IMR-90 (cell line): Measurements from ENCODE around the gene ZNF41. TPM values are rescaled to one million over a fixed set of nuclear protein-coding genes. Genes with fewer than 3 reads are reported as not detected.

ENCODE experiments used
- ATAC-seq: fragments of 200-7000 bp; cut with Tn5 transposase; 2 replicates; pipeline ENCODE4 v1.9.1; 2020; ENCODE audit warnings: low read depth, mild to moderate bottlenecking, moderate library complexity
- BruUV-seq: library from RNA; stranded (reverse); fragments of 400-500 nt; replicated peaks from 2 replicates; lab custom pipeline; 2021; lab: Mats Ljungman, UMichigan
- CTCF ChIA-PET: fragments of 300-600 bp; formaldehyde crosslinking; extraction: SDS; loops from one replicate; lab custom pipeline; 2021; ENCODE audit warnings: antibody characterized with exemption; lab: Yijun Ruan, JAX
- POLR2A ChIA-PET: fragments of 300-600 bp; sonication (Branson Sonifier 250); formaldehyde crosslinking; loops from one replicate; lab custom pipeline; 2022; ENCODE audit warnings: antibody characterized with exemption; ENCODE audit not compliant: unreplicated experiment; lab: Charles Lee
- DNase-seq: peaks from one replicate; pipeline ENCODE4 v3.0.0; 2013
- H2AFZ ChIP-seq: replicated peaks from 2 replicates; pipeline ENCODE3; 2013; ENCODE audit warnings: low read length, mild to moderate bottlenecking; ENCODE audit not compliant: poor library complexity
- H2AK5ac ChIP-seq: 2 replicates; pipeline ENCODE4 v1.6.1; 2013; ENCODE audit warnings: low read depth, low read length, inconsistent platforms
- H2AK9ac ChIP-seq: replicated peaks from 2 replicates; pipeline ENCODE3; 2013; ENCODE audit warnings: mild to moderate bottlenecking, low read depth, low read length, moderate library complexity; ENCODE audit not compliant: poor library complexity
- H2BK120ac ChIP-seq: 2 replicates; pipeline ENCODE4 v1.6.1; 2013; ENCODE audit warnings: low read depth, low read length, inconsistent platforms
- H2BK15ac ChIP-seq: 3 replicates; pipeline ENCODE4 v1.6.1; 2013; ENCODE audit warnings: low read depth, low read length, inconsistent platforms
- H2BK20ac ChIP-seq: 2 replicates; pipeline ENCODE4 v1.6.1; 2013; ENCODE audit warnings: low read depth, mild to moderate bottlenecking, inconsistent platforms, low read length, moderate library complexity
- H2BK5ac ChIP-seq: 2 replicates; pipeline ENCODE4 v1.6.1; 2013; ENCODE audit warnings: mild to moderate bottlenecking, low read depth, low read length, inconsistent platforms; ENCODE audit not compliant: poor library complexity, severe bottlenecking
- H3K14ac ChIP-seq: replicated peaks from 2 replicates; pipeline ENCODE4 v1.6.1; 2013; ENCODE audit warnings: low read depth, low read length, inconsistent platforms
- H3K18ac ChIP-seq: 2 replicates; pipeline ENCODE4 v1.6.1; 2013; ENCODE audit warnings: low read depth, low read length, control low read depth
- H3K23ac ChIP-seq: 2 replicates; pipeline ENCODE4 v1.6.1; 2013; ENCODE audit warnings: low read depth, low read length, inconsistent platforms
- H3K27ac ChIP-seq: 2 replicates; pipeline ENCODE4 v1.5.1; 2013; ENCODE audit warnings: mild to moderate bottlenecking, control low read depth, low read length; ENCODE audit not compliant: insufficient read depth
- H3K27me3 ChIP-seq: 2 replicates; pipeline ENCODE4 v1.6.1; 2013; ENCODE audit warnings: low read length; ENCODE audit not compliant: control insufficient read depth, insufficient read depth
- H3K36me3 ChIP-seq: 2 replicates; pipeline ENCODE4 v1.6.1; 2013; ENCODE audit warnings: low read length, mixed read lengths; ENCODE audit not compliant: control insufficient read depth, insufficient read depth
- H3K4ac ChIP-seq: 2 replicates; pipeline ENCODE4 v1.6.1; 2013; ENCODE audit warnings: low read depth, low read length, inconsistent platforms
- H3K4me1 ChIP-seq: 2 replicates; pipeline ENCODE4 v1.6.1; 2013; ENCODE audit warnings: low read length, mixed read lengths; ENCODE audit not compliant: control insufficient read depth, insufficient read depth
- H3K4me2 ChIP-seq: 2 replicates; pipeline ENCODE4 v1.6.1; 2013; ENCODE audit warnings: low read depth, mild to moderate bottlenecking, control low read depth, low read length, moderate library complexity
- H3K4me3 ChIP-seq: 2 replicates; pipeline ENCODE4 v1.5.1; 2013; ENCODE audit warnings: low read depth, mild to moderate bottlenecking, control low read depth, low read length, moderate library complexity; ENCODE audit not compliant: insufficient read depth
- H3K56ac ChIP-seq: 2 replicates; pipeline ENCODE4 v1.6.1; 2013; ENCODE audit warnings: low read length, inconsistent platforms; ENCODE audit not compliant: insufficient read depth; ENCODE audit errors: extremely low read depth
- H3K79me1 ChIP-seq, 2 experiments: 2 replicates each; pipeline ENCODE4 v1.6.1; 2013; ENCODE audit warnings: low read length in 2 of 2, inconsistent platforms in 1 of 2, low read depth in 1 of 2
- H3K9ac ChIP-seq: 2 replicates; pipeline ENCODE4 v1.6.1; 2013; ENCODE audit warnings: low read depth, low read length, control low read depth
- H3K9me1 ChIP-seq: 2 replicates; pipeline ENCODE4 v1.6.1; 2013; ENCODE audit warnings: low read length, inconsistent platforms; ENCODE audit not compliant: insufficient read depth
- H3K9me3 ChIP-seq: 2 replicates; pipeline ENCODE4 v1.6.1; 2013; ENCODE audit warnings: low read length; ENCODE audit not compliant: control insufficient read depth, insufficient read depth
- H4K20me1 ChIP-seq: 2 replicates; pipeline ENCODE4 v1.6.1; 2013; ENCODE audit warnings: low read length, inconsistent platforms; ENCODE audit not compliant: insufficient read depth
- H4K5ac ChIP-seq: 2 replicates; pipeline ENCODE4 v1.6.1; 2013; ENCODE audit warnings: mild to moderate bottlenecking, low read depth, low read length, control low read depth
- H4K8ac ChIP-seq, 2 experiments: 2 replicates each; pipeline ENCODE4 v1.6.1; 2013; ENCODE audit warnings: low read depth in 2 of 2, low read length in 2 of 2, control low read depth in 1 of 2, inconsistent platforms in 1 of 2
- H4K91ac ChIP-seq: 2 replicates; pipeline ENCODE4 v1.6.1; 2013; ENCODE audit warnings: low read depth, low read length, inconsistent platforms; ENCODE audit not compliant: insufficient read depth
- BHLHE40 ChIP-seq: fragments of 150-350 bp; IDR thresholded peaks from 2 replicates; pipeline ENCODE4 v1.6.1; 2016; ENCODE audit warnings: mild to moderate bottlenecking, low read depth, low read length
- CEBPB ChIP-seq: IDR thresholded peaks from 2 replicates; pipeline ENCODE4 v1.6.1; 2012; ENCODE audit warnings: low read depth, low read length, improper control_type of control experiment
- CHD1 ChIP-seq: IDR thresholded peaks from 2 replicates; pipeline ENCODE4 v1.6.1; 2012; ENCODE audit warnings: low read depth, low read length, improper control_type of control experiment
- FOS ChIP-seq: fragments of 150-350 bp; IDR thresholded peaks from 2 replicates; pipeline ENCODE4 v1.6.1; 2016; ENCODE audit warnings: low read depth, low read length
- MAFK ChIP-seq: IDR thresholded peaks from 2 replicates; pipeline ENCODE4 v1.6.1; 2012; ENCODE audit warnings: low read depth, low read length, improper control_type of control experiment
- MAZ ChIP-seq: IDR thresholded peaks from 2 replicates; pipeline ENCODE4 v1.6.1; 2012; ENCODE audit warnings: low read depth, mild to moderate bottlenecking, low read length, improper control_type of control experiment, moderate library complexity, borderline replicate concordance
- MXI1 ChIP-seq: IDR thresholded peaks from 2 replicates; pipeline ENCODE4 v1.6.1; 2012; ENCODE audit warnings: low read depth, mild to moderate bottlenecking, low read length, moderate library complexity, borderline replicate concordance
- NFE2L2 ChIP-seq: fragments of 150-350 bp; IDR thresholded peaks from 2 replicates; pipeline ENCODE4 v1.6.1; 2016; ENCODE audit warnings: low read depth, mild to moderate bottlenecking, low read length
- RAD21 ChIP-seq: IDR thresholded peaks from 2 replicates; pipeline ENCODE4 v1.6.1; 2012; ENCODE audit warnings: low read length, improper control_type of control experiment
- RCOR1 ChIP-seq: IDR thresholded peaks from 2 replicates; pipeline ENCODE4 v1.6.1; 2012; ENCODE audit warnings: mild to moderate bottlenecking, low read length, improper control_type of control experiment; ENCODE audit not compliant: insufficient replicate concordance
- RFX5 ChIP-seq: IDR thresholded peaks from 2 replicates; pipeline ENCODE4 v1.8.0; 2012; ENCODE audit warnings: low read depth, mild to moderate bottlenecking, low read length, moderate library complexity
- SMC3 ChIP-seq: fragments of 150-350 bp; IDR thresholded peaks from 2 replicates; pipeline ENCODE4 v1.6.1; 2016; ENCODE audit warnings: low read depth, mild to moderate bottlenecking, antibody characterized with exemption, low read length, moderate library complexity
- WGBS, 2 experiments: methylation state at CpG; one replicate each; pipeline versions ENCODE4 v1.1.5 to v1.1.7; 2013; ENCODE audit warnings: missing lambda C conversion rate in 2 of 2; ENCODE audit not compliant: insufficient read length in 1 of 2; ENCODE audit errors: extremely low coverage in 2 of 2; 5-methylcytosine and 5-hydroxymethylcytosine counted together
- dilution Hi-C: fragments of 300-500 bp; cut with HindIII; formaldehyde crosslinking; loops from one replicate; pipeline ENCODE4 v1.14.3; 2018; ENCODE audit warnings: low sequenced_read_pairs; ENCODE audit not compliant: unreplicated experiment
- in situ Hi-C: fragments of 300-500 bp; cut with MboI; formaldehyde crosslinking; loops from 3 replicates; pipeline ENCODE4 v1.14.3; 2019; ENCODE audit warnings: low sequenced_read_pairs, inconsistent platforms, mixed read lengths
- intact Hi-C: fragments of 100-400 bp; cut with micrococcal nuclease; formaldehyde crosslinking; loops from 2 replicates; pipeline ENCODE4 v1.10.0; 2022
- polyA plus RNA-seq, 3 experiments: library from polyadenylated mRNA; depleted of rRNA; stranded (reverse); fragments of >200 nt; gene quantifications; 2 replicates each; pipeline ENCODE4 v1.2.3, GENCODE V29; 2012; ENCODE audit warnings: low replicate concordance in 1 of 3
- total RNA-seq: library from RNA; depleted of rRNA; stranded (reverse); fragments of >200 nt; gene quantifications from 2 replicates; pipeline ENCODE4 v1.2.3, GENCODE V29; 2012
- TF ChIP-seq, protein P1 (sequence below): conservative IDR thresholded peaks from 2 replicates; pipeline ENCODE4 v1.5.1; 2012; ENCODE audit warnings: mild to moderate bottlenecking, low read depth, low read length, improper control_type of control experiment

ZNF41 gene
- total and polyA plus RNA-seq, 2 of the 4 experiments (the other 2 are of a cell fraction): 2.8 to 8.1 TPM

DNA sequence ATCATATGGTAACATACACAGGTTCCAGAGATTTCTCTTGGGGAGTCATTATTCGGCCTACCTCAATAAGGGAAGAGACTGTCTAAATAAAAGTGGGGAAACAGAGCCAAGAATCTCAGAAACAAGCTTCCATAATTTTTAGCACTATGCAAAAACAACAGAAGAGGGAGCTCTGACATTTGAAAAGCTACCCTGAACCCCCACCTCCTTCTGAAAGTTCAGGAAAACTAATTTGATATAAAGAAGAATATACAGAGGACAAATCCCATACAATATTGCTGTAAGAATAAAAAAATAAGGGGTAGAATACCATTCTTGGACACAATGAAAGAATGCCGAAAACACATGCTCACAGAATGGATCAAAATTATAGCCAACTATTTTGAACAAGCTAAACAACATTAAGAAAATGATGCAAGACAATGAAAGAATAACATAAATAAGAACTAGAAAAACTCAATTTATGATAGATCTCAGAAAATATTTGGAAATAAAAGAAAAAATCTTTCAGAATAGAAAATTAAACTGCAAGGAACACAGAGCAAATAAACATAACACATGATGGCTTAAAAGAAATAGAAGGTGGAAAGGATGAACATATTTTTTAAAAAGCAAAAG lies 14.4 kb upstream of the ZNF41 start:
- TF ChIP-seq RFX5: no peak
- peak; percentile 72 for TF ChIP-seq RAD21
- no peak for TF ChIP-seq CHD1
- no peak for TF ChIP-seq CEBPB
- TF ChIP-seq SMC3: peak; percentile 63
- TF ChIP-seq BHLHE40: no peak
- TF ChIP-seq RCOR1: no peak
- TF ChIP-seq MAZ: 0 out of 2 replicates have a peak, but pooled peaks have one; percentile 17
- TF ChIP-seq FOS: no peak
- TF ChIP-seq MXI1: no peak
- TF ChIP-seq MAFK: no peak
- TF ChIP-seq, protein P1, sequence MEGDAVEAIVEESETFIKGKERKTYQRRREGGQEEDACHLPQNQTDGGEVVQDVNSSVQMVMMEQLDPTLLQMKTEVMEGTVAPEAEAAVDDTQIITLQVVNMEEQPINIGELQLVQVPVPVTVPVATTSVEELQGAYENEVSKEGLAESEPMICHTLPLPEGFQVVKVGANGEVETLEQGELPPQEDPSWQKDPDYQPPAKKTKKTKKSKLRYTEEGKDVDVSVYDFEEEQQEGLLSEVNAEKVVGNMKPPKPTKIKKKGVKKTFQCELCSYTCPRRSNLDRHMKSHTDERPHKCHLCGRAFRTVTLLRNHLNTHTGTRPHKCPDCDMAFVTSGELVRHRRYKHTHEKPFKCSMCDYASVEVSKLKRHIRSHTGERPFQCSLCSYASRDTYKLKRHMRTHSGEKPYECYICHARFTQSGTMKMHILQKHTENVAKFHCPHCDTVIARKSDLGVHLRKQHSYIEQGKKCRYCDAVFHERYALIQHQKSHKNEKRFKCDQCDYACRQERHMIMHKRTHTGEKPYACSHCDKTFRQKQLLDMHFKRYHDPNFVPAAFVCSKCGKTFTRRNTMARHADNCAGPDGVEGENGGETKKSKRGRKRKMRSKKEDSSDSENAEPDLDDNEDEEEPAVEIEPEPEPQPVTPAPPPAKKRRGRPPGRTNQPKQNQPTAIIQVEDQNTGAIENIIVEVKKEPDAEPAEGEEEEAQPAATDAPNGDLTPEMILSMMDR: peak; percentile 59
- TF ChIP-seq NFE2L2: no peak
- Histone ChIP-seq H3K23ac (no peak overlapping the region), H2BK20ac (no peak overlapping the region), H3K9me3 (no peaks in the 10 kb centered on the region), H3K4ac (no peak overlapping the region), H4K5ac (no peak overlapping the region), H3K4me2 (no peak overlapping the region), H3K14ac (no peak overlapping the region), H3K27me3 (peaks cover 3% of the 10 kb centered on the region), H3K36me3 (no peaks in the 10 kb centered on the region), H3K27ac (no peak overlapping the region), H3K56ac (no peak overlapping the region), H2BK5ac (no peak overlapping the region), H2BK15ac (no peak overlapping the region), H2AFZ (no peak overlapping the region), H2AK9ac (no peak overlapping the region), H3K9me1 (no peaks in the 10 kb centered on the region), H3K4me1 (peaks cover 4% of the 10 kb centered on the region; the same call in 1 of the 2 replicates), H2BK120ac (no peak overlapping the region), H4K91ac (no peak overlapping the region), H3K4me3 (no peak overlapping the region), H4K20me1 (no peaks in the 10 kb centered on the region), H2AK5ac (no peak overlapping the region), H4K8ac (no peak overlapping the region), H3K18ac (no peak overlapping the region), H3K79me1 (no peaks in the 10 kb centered on the region), H3K9ac (no peak overlapping the region)
- in situ Hi-C loops (no loop called here), intact Hi-C loops (loop anchor here (1.0 to 5.0 kb wide), 3 partner anchors 26 to 530 kb away; no protein-coding TSS in a partner anchor), dilution Hi-C loops (no loop called here)
- DNase-seq (peak; percentile 38), ATAC-seq (no peak)
- ChIA-PET CTCF (interaction anchor here (0.6 to 1.5 kb wide), 2 partner anchors 16 to 26 kb away, joined by 3 to 8 read pairs; no protein-coding TSS in a partner anchor), POLR2A (no interaction called here)
- BruUV-seq: no TSS peak
- no CpG with 5 or more reads among the region's 2 CpGs for WGBS, 2 experiments
